DMS153 treated with DMSO at 0.1 percent for 48 hours (cell line): ENCODE data around the gene SOCS1.

ENCODE experiments used
- DNase-seq: peaks from one replicate; lab custom pipeline; 2025; ENCODE audit not compliant: unreplicated experiment; lab: John Stamatoyannopoulos, UW

The SOCS1 gene

GRCh38 chr16:11249233-11250061 is 6.6 kb downstream of the SOCS1 start:
- DNase-seq = no peak

GRCh38 chr16:11248133-11248532 is 7.9 kb downstream of the SOCS1 start:
- DNase-seq = no peak

GRCh38 chr16:11245988-11246387 is 10.0 kb downstream of the SOCS1 start:
- no peak for DNase-seq

- no peak for DNase-seq
Observed at GRCh38 chr16:11245222-11245737, 10.7 kb downstream of the SOCS1 start.

- DNase-seq = no peak
Observed at GRCh38 chr16:11242658-11243057, 13.3 kb downstream of the SOCS1 start.

- DNase-seq = no peak
Observed at GRCh38 chr16:11241480-11242204, 14.4 kb downstream of the SOCS1 start.

GRCh38 chr16:11240636-11241473 is 15.1 kb downstream of the SOCS1 start:
- DNase-seq = no peak

GRCh38 chr16:11239644-11240632 is 16.1 kb downstream of the SOCS1 start:
- DNase-seq = no peak

GRCh38 chr16:11238272-11239202 is 17.5 kb downstream of the SOCS1 start:
- no peak for DNase-seq

GRCh38 chr16:11236461-11237254 is 19.3 kb downstream of the SOCS1 start:
- DNase-seq = no peak

GRCh38 chr16:11235703-11235991 is 20.4 kb downstream of the SOCS1 start:
- DNase-seq = no peak

- no peak for DNase-seq
Observed at GRCh38 chr16:11234884-11235702, 20.9 kb downstream of the SOCS1 start.

- DNase-seq = no peak
Observed at GRCh38 chr16:11233727-11234376, 22.2 kb downstream of the SOCS1 start.

- DNase-seq = no peak
Observed at GRCh38 chr16:11232852-11233726, 22.9 kb downstream of the SOCS1 start.

- no peak for DNase-seq
Observed at GRCh38 chr16:11232302-11232851, 23.6 kb downstream of the SOCS1 start.
